ENCODE results near the gene PRKN.

DNA sequence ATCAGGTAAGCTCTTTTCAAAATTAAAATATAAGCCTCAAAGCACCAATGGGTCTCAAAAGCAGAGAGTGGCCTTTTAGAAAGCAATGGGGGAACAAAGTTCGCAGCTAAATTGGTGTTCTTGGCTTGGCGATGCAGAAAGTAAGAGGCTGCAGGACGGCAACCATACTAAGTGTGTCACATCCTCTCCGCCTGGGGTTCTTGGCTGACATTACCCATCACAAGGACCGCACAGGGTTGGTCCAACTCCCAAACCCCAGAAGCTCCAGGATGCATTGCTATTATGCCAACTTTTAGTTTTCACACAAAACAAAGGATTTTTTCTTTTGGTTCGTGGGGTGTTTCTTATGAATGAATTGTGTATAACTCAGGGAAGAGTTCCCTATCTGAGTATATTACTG is 124.8 kb downstream of the PRKN start:
- TF ChIP-seq, protein P1, sequence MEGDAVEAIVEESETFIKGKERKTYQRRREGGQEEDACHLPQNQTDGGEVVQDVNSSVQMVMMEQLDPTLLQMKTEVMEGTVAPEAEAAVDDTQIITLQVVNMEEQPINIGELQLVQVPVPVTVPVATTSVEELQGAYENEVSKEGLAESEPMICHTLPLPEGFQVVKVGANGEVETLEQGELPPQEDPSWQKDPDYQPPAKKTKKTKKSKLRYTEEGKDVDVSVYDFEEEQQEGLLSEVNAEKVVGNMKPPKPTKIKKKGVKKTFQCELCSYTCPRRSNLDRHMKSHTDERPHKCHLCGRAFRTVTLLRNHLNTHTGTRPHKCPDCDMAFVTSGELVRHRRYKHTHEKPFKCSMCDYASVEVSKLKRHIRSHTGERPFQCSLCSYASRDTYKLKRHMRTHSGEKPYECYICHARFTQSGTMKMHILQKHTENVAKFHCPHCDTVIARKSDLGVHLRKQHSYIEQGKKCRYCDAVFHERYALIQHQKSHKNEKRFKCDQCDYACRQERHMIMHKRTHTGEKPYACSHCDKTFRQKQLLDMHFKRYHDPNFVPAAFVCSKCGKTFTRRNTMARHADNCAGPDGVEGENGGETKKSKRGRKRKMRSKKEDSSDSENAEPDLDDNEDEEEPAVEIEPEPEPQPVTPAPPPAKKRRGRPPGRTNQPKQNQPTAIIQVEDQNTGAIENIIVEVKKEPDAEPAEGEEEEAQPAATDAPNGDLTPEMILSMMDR (IDR thresholded peaks at IDR 0.05; ENCODE audit: low read length), result no peak
- TF ChIP-seq EZH2 (IDR thresholded peaks at IDR 0.05; ENCODE audit: borderline replicate concordance, low read length), result no peak

Data from OCI-LY1 (cell line).